PC-3 (cell line): ENCODE results near the gene ATP6V0E1.

Source experiments
- CTCF ChIP-seq: fragments of 300-600 bp; sonication (generic); conservative IDR thresholded peaks from 2 replicates; pipeline ENCODE4 v1.5.1; 2017; ENCODE audit warnings: antibody characterized with exemption, low read depth, mild to moderate bottlenecking, low read length
- EZH2phosphoT487 ChIP-seq: fragments of 300-600 bp; sonication (generic); IDR thresholded peaks from 2 replicates; pipeline ENCODE4 v1.6.1; 2018; ENCODE audit warnings: mild to moderate bottlenecking, antibody characterized with exemption, low read length, borderline replicate concordance

- TF ChIP-seq CTCF (no peak), EZH2phosphoT487 (no peak)
Observed at GRCh38 chr5:173075970-173076369, 92.4 kb downstream of the ATP6V0E1 start.
